Panc1 (cell line): Measurements from ENCODE around the gene LRRC34. TPM values are rescaled to one million over a fixed set of nuclear protein-coding genes. Genes with fewer than 3 reads are reported as not detected.

Source experiments
- ATAC-seq: fragments of 200-7000 bp; cut with Tn5 transposase; 2 replicates; pipeline ENCODE4 v1.9.1; 2020; ENCODE audit warnings: mild to moderate bottlenecking, moderate library complexity
- BruUV-seq: library from RNA; stranded (reverse); fragments of 400-500 nt; replicated peaks from 2 replicates; lab custom pipeline; 2021; lab: Mats Ljungman, UMichigan
- CTCF ChIA-PET: fragments of 300-600 bp; sonication (Branson Sonifier 250); formaldehyde crosslinking; loops from one replicate; lab custom pipeline; 2022; ENCODE audit warnings: antibody characterized with exemption; lab: Charles Lee
- POLR2A ChIA-PET: fragments of 300-600 bp; sonication (Branson Sonifier 250); formaldehyde crosslinking; loops from one replicate; lab custom pipeline; 2022; ENCODE audit warnings: antibody characterized with exemption; lab: Charles Lee
- DNase-seq: peaks from one replicate; pipeline ENCODE4 v3.0.0-alpha.2; 2010; ENCODE audit warnings: low read depth, low spot score
- H3K27ac ChIP-seq: 2 replicates; pipeline ENCODE4 v1.5.1; 2011; ENCODE audit warnings: mild to moderate bottlenecking, low read length, inconsistent platforms
- H3K27me3 ChIP-seq: fragments of 200-500 bp; sonication (Bioruptor generic); 2 replicates; pipeline ENCODE4 v1.6.0; 2014; ENCODE audit warnings: low read length, inconsistent platforms; ENCODE audit not compliant: control insufficient read depth, insufficient read depth
- H3K36me3 ChIP-seq: fragments of 200-500 bp; sonication (Bioruptor generic); 2 replicates; pipeline ENCODE4 v1.5.1; 2014; ENCODE audit warnings: inconsistent platforms, mild to moderate bottlenecking, low read length, moderate library complexity; ENCODE audit not compliant: control insufficient read depth, insufficient read depth
- H3K4me1 ChIP-seq: 2 replicates; pipeline ENCODE4 v1.5.1; 2011; ENCODE audit warnings: inconsistent platforms, mild to moderate bottlenecking, low read length, moderate library complexity; ENCODE audit not compliant: control insufficient read depth, insufficient read depth
- H3K4me3 ChIP-seq, 2 experiments: 2 replicates each; pipeline ENCODE4 v1.5.1; 2011 to 2012; ENCODE audit warnings: low read depth in 2 of 2, low read length in 2 of 2, mild to moderate bottlenecking in 2 of 2, inconsistent platforms in 1 of 2, moderate library complexity in 1 of 2
- H3K9me3 ChIP-seq: fragments of 200-500 bp; sonication (Bioruptor generic); 2 replicates; pipeline ENCODE4 v1.5.1; 2014; ENCODE audit warnings: low read depth, mild to moderate bottlenecking, inconsistent platforms, low read length, moderate library complexity; ENCODE audit not compliant: control insufficient read depth, insufficient read depth
- POLR2AphosphoS5 ChIP-seq: IDR thresholded peaks from 2 replicates; pipeline ENCODE4 v1.6.1; 2012; ENCODE audit warnings: mild to moderate bottlenecking, low read depth, low read length, moderate library complexity
- SIN3A ChIP-seq: IDR thresholded peaks from 2 replicates; pipeline ENCODE4 v1.6.1; 2012; ENCODE audit warnings: low read depth, mild to moderate bottlenecking, low read length, moderate library complexity, borderline replicate concordance; ENCODE audit not compliant: insufficient read depth
- TCF7L2 ChIP-seq: IDR thresholded peaks from 2 replicates; pipeline ENCODE4 v1.6.1; 2011; ENCODE audit warnings: mild to moderate bottlenecking, low read depth, low read length, inconsistent platforms
- in situ Hi-C: cut with HindIII; loops from 2 replicates; pipeline ENCODE4 v1.10.0; 2016; ENCODE audit warnings: low sequenced_read_pairs, low pct_unique_long_range_greater_than_20kb
- intact Hi-C: fragments of 100-400 bp; cut with micrococcal nuclease; formaldehyde crosslinking; loops from one replicate; pipeline ENCODE4 v1.10.0; 2022; ENCODE audit not compliant: unreplicated experiment
- total RNA-seq: library from RNA; stranded (reverse); gene quantifications from one replicate; pipeline ENCODE4 v1.2.1, GENCODE V29; 2021; ENCODE audit not compliant: unreplicated experiment
- TF ChIP-seq, protein P1 (sequence below), 2 experiments: IDR thresholded peaks; 2 replicates each; pipeline ENCODE4 v1.6.1; 2011 to 2012; ENCODE audit warnings: low read depth in 2 of 2, control low read depth in 1 of 2, low read length in 1 of 2, mild to moderate bottlenecking in 1 of 2, moderate library complexity in 1 of 2; ENCODE audit not compliant: insufficient read depth in 1 of 2
- TF ChIP-seq, protein P2 (sequence below): fragments of 450-650 bp; IDR thresholded peaks from 2 replicates; pipeline ENCODE4 v1.5.1; 2017; ENCODE audit warnings: mild to moderate bottlenecking

The LRRC34 gene
- total RNA-seq, 1 experiment from 2014 or later, result 1.2 TPM

DNA sequence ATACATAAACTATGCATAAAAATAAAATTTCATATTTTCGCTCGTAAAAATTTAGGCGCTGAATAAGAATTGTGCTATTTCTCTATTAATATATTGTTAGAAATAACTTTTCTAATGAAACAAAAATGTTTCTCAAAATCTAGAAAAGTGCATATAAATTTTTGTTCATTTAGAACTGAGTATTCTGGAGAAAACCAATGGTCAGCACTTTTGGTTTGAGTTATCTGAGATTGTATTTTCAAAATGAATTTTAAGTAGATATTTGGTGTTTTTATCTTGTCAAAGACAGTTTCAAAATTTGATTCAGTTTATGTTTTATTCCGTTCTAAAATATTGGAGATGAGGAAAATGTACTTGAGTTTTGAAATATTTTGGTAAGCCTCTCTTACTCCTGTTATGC, 25.6 kb downstream of the LRRC34 start:
- TF ChIP-seq, protein P1, sequence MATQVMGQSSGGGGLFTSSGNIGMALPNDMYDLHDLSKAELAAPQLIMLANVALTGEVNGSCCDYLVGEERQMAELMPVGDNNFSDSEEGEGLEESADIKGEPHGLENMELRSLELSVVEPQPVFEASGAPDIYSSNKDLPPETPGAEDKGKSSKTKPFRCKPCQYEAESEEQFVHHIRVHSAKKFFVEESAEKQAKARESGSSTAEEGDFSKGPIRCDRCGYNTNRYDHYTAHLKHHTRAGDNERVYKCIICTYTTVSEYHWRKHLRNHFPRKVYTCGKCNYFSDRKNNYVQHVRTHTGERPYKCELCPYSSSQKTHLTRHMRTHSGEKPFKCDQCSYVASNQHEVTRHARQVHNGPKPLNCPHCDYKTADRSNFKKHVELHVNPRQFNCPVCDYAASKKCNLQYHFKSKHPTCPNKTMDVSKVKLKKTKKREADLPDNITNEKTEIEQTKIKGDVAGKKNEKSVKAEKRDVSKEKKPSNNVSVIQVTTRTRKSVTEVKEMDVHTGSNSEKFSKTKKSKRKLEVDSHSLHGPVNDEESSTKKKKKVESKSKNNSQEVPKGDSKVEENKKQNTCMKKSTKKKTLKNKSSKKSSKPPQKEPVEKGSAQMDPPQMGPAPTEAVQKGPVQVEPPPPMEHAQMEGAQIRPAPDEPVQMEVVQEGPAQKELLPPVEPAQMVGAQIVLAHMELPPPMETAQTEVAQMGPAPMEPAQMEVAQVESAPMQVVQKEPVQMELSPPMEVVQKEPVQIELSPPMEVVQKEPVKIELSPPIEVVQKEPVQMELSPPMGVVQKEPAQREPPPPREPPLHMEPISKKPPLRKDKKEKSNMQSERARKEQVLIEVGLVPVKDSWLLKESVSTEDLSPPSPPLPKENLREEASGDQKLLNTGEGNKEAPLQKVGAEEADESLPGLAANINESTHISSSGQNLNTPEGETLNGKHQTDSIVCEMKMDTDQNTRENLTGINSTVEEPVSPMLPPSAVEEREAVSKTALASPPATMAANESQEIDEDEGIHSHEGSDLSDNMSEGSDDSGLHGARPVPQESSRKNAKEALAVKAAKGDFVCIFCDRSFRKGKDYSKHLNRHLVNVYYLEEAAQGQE (IDR thresholded peaks at IDR 0.05; ENCODE audit: insufficient read depth in 1 of 2, low read depth in 2 of 2, low read length in 1 of 2), result no peak
- TF ChIP-seq TCF7L2 (no peak), POLR2AphosphoS5 (no peak), SIN3A (no peak)
- TF ChIP-seq, protein P2, sequence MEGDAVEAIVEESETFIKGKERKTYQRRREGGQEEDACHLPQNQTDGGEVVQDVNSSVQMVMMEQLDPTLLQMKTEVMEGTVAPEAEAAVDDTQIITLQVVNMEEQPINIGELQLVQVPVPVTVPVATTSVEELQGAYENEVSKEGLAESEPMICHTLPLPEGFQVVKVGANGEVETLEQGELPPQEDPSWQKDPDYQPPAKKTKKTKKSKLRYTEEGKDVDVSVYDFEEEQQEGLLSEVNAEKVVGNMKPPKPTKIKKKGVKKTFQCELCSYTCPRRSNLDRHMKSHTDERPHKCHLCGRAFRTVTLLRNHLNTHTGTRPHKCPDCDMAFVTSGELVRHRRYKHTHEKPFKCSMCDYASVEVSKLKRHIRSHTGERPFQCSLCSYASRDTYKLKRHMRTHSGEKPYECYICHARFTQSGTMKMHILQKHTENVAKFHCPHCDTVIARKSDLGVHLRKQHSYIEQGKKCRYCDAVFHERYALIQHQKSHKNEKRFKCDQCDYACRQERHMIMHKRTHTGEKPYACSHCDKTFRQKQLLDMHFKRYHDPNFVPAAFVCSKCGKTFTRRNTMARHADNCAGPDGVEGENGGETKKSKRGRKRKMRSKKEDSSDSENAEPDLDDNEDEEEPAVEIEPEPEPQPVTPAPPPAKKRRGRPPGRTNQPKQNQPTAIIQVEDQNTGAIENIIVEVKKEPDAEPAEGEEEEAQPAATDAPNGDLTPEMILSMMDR, result no peak
- Histone ChIP-seq H3K4me1 (no peaks in the 10 kb centered on the region), H3K27ac (no peak overlapping the region), H3K4me3 (no peak overlapping the region), H3K36me3 (peaks cover 64% of the 10 kb centered on the region), H3K9me3 (no peaks in the 10 kb centered on the region), H3K27me3 (no peaks in the 10 kb centered on the region)
- DNase-seq (no peak), ATAC-seq (no peak)
- in situ Hi-C loops, result no loop called here
- ChIA-PET CTCF (no interaction called here), POLR2A (no interaction called here)
- intact Hi-C loops, result no loop called here
- no TSS peak for BruUV-seq

DNA sequence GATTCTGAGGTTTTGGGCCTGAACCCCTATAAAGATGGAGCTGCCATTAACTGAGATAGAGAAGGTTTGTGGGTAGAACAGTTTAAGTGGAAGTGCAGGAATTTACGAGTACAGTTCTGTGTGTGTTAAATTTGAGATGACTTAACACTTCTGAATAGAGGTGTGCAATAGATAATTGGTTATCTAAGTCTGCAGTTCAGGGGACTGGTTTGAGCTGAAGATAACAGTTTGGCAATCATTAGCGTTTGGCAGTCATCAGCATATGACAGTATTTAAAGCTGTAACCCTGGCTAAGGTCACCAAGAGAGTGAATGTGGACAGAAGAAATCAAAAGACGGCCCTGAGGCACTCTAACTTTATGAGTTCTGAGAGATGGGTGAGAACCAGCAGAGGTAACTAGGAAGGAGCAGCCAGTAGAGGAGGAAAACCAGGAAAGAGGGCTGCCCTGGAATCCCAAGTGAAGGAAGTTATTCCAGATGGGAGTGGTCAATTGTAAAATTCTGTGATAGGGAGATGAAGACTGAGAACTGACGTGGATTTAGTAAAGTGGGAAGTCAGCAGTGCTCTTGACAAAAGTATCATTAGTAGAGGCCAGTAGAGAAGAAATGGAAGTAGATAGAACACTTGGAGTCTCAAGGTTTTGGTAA, 31.4 kb downstream of the LRRC34 start:
- Histone ChIP-seq H3K4me3 (no peak overlapping the region), H3K36me3 (peaks cover 70% of the 10 kb centered on the region), H3K9me3 (no peaks in the 10 kb centered on the region), H3K27ac (no peak overlapping the region), H3K4me1 (no peaks in the 10 kb centered on the region), H3K27me3 (no peaks in the 10 kb centered on the region)
- CTCF ChIA-PET, result no interaction called here
- no peak for TF ChIP-seq SIN3A
- TF ChIP-seq, protein P2, result no peak
- no peak for TF ChIP-seq POLR2AphosphoS5
- TF ChIP-seq, protein P1 (IDR thresholded peaks at IDR 0.05; ENCODE audit: insufficient read depth in 1 of 2, low read depth in 2 of 2, low read length in 1 of 2), result no peak
- TF ChIP-seq TCF7L2, result no peak
- in situ Hi-C loops (no loop called here), intact Hi-C loops (no loop called here)
- POLR2A ChIA-PET, result no interaction called here
- no TSS peak for BruUV-seq
- no peak for DNase-seq
- no peak for ATAC-seq
